Parietal lobe (tissue), 1 donor: ENCODE data around the gene FAM124B. TPM values are rescaled to one million over a fixed set of nuclear protein-coding genes. Genes with fewer than 3 reads are reported as not detected.

Experiments used
- total RNA-seq: library from RNA; depleted of rRNA; stranded (reverse); fragments of >200 nt; gene quantifications from one replicate; pipeline ENCODE4 v1.2.3, GENCODE V29; 2014

FAM124B gene
- 6.9 TPM for total RNA-seq

GRCh38 chr2:224401641-224402342, at the start of gene FAM124B:
Gene FAM124B (minus strand): TSS chr2:224402107. CDS start chr2:224401768, 339 bp downstream.

Other genes starting within 250 kb of the FAM124B start
- gene CUL3, start 183.3 kb upstream of the FAM124B start, total RNA-seq, result 145 TPM